Activated naive CD8-positive, alpha-beta T cell treated with anti-CD3 and anti-CD28 coated beads, Interleukin-2, amount 50 U/mL, for 24 hours (primary cell): ENCODE data around the gene PPP3CA.
A peak's percentile ranks its signal among the peaks of the same experiment; 100 is the strongest.
"Not testable (repeated sequence)": the region's sequence is repeated elsewhere in the genome, so short reads cannot be mapped to it uniquely, and the experiment has no call there.

Experiments
- ATAC-seq: fragments of 150-1000 bp; cut with Tn5 transposase; one replicate; pipeline ENCODE4 v1.10.0; 2021
- DNase-seq: peaks from one replicate; pipeline ENCODE4 v3.0.0; 2021
- H3K27ac Mint-ChIP-seq: one replicate; pipeline ENCODE4 v1.8.0; 2021; ENCODE audit warnings: mild to moderate bottlenecking, mixed read lengths
- H3K27me3 Mint-ChIP-seq: one replicate; pipeline ENCODE4 v1.8.0; 2021; ENCODE audit warnings: mixed read lengths
- H3K36me3 Mint-ChIP-seq: one replicate; pipeline ENCODE4 v1.8.0; 2021; ENCODE audit warnings: low read depth, mixed read lengths
- H3K4me1 Mint-ChIP-seq: one replicate; pipeline ENCODE4 v1.8.0; 2021; ENCODE audit warnings: mixed read lengths
- H3K4me3 Mint-ChIP-seq: one replicate; pipeline ENCODE4 v1.8.0; 2021; ENCODE audit warnings: mild to moderate bottlenecking, moderate library complexity, mixed read lengths
- H3K9me3 Mint-ChIP-seq: one replicate; pipeline ENCODE4 v1.8.0; 2021; ENCODE audit warnings: mixed read lengths

Gene PPP3CA

DNA sequence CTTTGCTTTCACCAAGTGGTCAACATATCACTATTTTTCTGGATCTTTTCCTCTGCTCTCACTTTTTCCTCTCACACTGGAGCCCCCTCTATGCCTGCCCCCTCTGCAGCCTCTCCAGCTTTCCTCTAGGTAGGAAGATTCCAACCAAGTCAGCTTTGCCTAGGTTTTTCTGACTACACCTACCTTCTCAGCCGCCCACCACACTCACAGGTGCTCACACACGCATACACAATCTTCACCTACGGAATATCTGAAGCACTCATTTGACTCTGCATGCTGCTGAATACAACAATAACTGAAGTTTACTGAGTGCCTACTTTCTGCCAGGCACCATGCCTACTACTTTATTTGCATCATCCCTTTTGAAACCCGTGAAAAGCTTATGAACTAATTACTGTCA is 328.0 kb downstream of the PPP3CA start:
- Mint-ChIP-seq H3K4me1 (peaks cover 74% of the 10 kb centered on the region), H3K27me3 (peaks cover 2% of the 10 kb centered on the region), H3K27ac (peak overlapping the region; percentile 21), H3K4me3 (no peak overlapping the region), H3K36me3 (peaks cover 5% of the 10 kb centered on the region), H3K9me3 (no peaks in the 10 kb centered on the region)
- DNase-seq (no peak), ATAC-seq (no peak)

DNA sequence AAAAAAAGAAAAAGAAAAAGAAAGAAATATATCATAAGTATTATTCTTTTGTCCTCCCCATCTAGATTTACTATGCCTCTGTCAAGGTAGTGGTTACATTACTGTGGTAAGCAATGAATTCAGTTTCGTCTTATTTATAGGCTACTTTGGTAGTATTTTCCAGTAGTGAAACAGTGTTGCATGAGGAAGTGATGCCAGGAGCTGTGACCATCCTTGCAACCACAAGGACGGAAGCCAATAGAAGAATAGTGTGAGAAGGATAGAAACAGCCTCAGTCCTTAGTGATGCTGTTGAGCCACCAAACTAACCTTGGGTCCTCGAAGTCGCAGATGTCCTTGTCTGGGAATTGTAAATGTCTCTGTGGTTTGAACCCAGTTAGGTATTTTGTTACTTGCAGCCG is 328.5 kb downstream of the PPP3CA start:
- Mint-ChIP-seq H3K9me3 (no peaks in the 10 kb centered on the region), H3K27ac (peak overlapping the region; percentile 21), H3K4me3 (no peak overlapping the region), H3K4me1 (peaks cover 79% of the 10 kb centered on the region), H3K27me3 (peaks cover 2% of the 10 kb centered on the region), H3K36me3 (peaks cover 5% of the 10 kb centered on the region)
- DNase-seq (no peak), ATAC-seq (no peak)

DNA sequence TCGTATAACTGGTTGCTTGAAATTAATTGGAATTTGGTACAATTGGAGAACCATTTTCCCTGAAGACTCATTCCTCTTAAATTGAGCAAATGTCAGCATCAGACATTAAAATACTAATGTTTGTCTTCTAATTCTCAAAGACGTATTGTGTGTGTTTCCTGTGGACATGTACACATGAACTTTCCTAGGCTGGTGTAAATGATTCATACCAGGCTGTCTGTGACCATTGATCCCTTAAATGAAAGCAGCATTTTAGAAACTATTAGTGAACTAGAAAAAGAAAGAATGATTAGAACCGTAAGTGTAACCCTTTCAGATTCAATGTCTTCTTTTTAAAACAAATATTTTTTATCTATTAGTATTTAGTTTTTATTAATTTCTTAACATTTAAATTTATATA is 332.9 kb downstream of the PPP3CA start:
- H3K27ac Mint-ChIP-seq: peak overlapping the region; percentile 56
- no peak for DNase-seq

DNA sequence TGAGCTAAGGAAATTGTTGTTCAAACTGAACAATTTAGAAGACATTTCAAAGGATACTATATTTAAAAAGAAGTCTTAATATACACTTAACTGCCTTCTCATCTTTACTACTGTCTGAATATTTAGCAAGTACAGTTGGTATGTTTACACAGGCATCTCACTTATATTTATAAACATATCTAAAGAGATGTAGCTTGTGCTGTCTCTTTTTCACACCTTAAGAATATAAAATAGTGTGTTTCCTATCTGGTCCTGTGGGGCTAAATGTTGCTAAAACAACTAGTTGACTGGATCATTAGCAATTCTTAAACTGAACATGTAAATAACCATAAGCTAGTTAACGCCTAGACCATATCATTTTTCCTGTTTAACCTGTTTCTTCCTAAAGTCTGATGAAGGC is 336.3 kb downstream of the PPP3CA start:
- H3K27me3 Mint-ChIP-seq: peaks cover 2% of the 10 kb centered on the region
- no peak for DNase-seq
- H3K4me3 Mint-ChIP-seq: no peak overlapping the region
- ATAC-seq: no peak
- no peak overlapping the region for H3K27ac Mint-ChIP-seq
- peaks cover 30% of the 10 kb centered on the region for H3K4me1 Mint-ChIP-seq
- H3K9me3 Mint-ChIP-seq: no peaks in the 10 kb centered on the region
- no peaks in the 10 kb centered on the region for H3K36me3 Mint-ChIP-seq

More for the DNA sequence above, 332.9 kb downstream of the PPP3CA start:
- H3K4me3 Mint-ChIP-seq: no peak overlapping the region
- H3K9me3 Mint-ChIP-seq: no peaks in the 10 kb centered on the region
- peaks cover 2% of the 10 kb centered on the region for H3K27me3 Mint-ChIP-seq
- peaks cover 1% of the 10 kb centered on the region for H3K36me3 Mint-ChIP-seq
- H3K4me1 Mint-ChIP-seq: peaks cover 56% of the 10 kb centered on the region
- no peak for ATAC-seq

DNA sequence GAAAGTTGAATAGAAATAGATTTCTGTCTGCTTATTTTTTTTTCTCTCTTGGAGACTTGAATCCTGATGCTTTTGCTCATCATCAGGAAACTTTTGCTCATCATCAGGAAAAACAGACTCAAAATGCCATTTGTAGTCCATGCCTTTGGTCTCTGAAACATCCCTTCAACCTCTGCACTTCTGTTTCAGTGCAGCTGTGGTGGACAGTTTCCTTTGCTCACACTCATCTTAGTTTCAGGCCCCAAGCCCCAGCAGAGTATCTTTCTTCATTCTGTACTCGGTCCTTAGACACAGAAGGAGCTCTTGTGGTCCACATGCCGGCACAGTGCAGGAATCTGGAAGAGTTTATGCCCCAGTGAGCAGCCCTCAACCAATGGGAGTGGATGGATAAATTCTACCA is 337.9 kb downstream of the PPP3CA start:
- no peaks in the 10 kb centered on the region for H3K36me3 Mint-ChIP-seq
- no peak overlapping the region for H3K27ac Mint-ChIP-seq
- ATAC-seq: peak; percentile 73
- H3K27me3 Mint-ChIP-seq: no peaks in the 10 kb centered on the region
- no peak for DNase-seq
- H3K4me1 Mint-ChIP-seq: peaks cover 23% of the 10 kb centered on the region
- no peak overlapping the region for H3K4me3 Mint-ChIP-seq
- peaks cover 8% of the 10 kb centered on the region for H3K9me3 Mint-ChIP-seq

DNA sequence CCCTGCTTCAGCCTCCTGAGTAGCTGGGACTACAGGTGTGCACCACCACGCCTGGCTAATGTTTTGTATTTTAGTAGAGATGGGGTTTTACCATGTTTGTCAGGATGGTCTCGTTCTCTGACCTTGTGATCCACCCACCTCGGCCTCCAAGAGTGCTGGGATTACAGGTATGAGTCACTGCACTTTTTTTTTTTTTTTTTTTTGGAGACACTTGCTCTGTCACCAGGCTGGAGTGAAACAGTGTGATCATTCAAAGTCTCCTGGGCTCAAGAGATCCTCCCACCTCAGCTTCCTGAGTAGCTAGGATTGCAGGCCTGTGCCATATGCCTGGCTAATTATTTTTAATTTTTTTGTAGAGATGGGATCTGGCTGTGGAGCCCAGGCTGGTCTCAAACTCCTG is 338.8 kb downstream of the PPP3CA start:
- Mint-ChIP-seq H3K9me3 (peaks cover 10% of the 10 kb centered on the region), H3K27me3 (no peaks in the 10 kb centered on the region), H3K4me1 (peaks cover 16% of the 10 kb centered on the region), H3K36me3 (no peaks in the 10 kb centered on the region), H3K4me3 (no peak overlapping the region), H3K27ac (no peak overlapping the region)
- ATAC-seq (peak; percentile 61), DNase-seq (no peak)

DNA sequence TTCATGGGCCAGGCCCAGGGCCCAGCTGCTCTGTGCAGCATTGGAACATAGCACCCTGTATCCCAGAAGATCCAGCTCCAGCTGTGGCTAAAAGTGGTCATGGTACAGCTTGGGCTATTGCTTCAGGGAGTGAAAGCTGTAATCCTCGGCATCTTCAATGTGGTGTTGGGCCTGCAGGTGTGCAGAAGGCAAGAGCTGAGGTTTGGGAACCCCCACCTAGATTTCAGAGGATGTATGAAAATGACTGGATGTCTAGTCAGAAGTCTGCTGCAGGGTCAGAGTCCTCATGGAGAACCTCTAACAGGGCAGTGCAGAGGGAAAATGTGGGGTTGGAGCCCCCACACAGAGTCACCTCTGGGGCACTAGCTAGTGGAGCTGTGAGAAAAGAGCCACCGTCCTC is 341.7 kb downstream of the PPP3CA start:
- H3K9me3 Mint-ChIP-seq: peaks cover 17% of the 10 kb centered on the region
- no peaks in the 10 kb centered on the region for H3K36me3 Mint-ChIP-seq
- no peak for ATAC-seq
- H3K27ac Mint-ChIP-seq: no peak overlapping the region
- no peak overlapping the region for H3K4me3 Mint-ChIP-seq
- DNase-seq: no peak
- no peaks in the 10 kb centered on the region for H3K27me3 Mint-ChIP-seq
- H3K4me1 Mint-ChIP-seq: peaks cover 12% of the 10 kb centered on the region

DNA sequence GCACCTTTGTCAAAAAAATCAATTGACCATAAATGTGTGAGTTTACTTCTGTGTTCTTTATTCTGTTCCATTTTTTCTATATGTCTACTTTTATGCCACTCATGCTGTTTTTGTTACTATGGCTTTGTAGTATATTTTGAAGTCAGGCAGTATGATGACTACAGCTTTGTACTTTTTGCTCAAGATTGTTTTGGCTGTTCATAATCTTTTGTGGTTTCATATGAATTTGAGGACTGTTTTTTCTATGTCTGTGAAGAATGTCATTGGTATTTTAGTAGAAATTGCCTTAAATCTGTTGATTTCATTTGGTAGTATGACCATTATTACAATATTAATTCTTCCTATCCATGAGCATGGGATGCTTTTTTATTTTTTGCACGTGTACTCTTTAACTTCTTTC is 346.8 kb downstream of the PPP3CA start:
- ATAC-seq: no peak
- peaks cover 17% of the 10 kb centered on the region for H3K9me3 Mint-ChIP-seq
- no peaks in the 10 kb centered on the region for H3K36me3 Mint-ChIP-seq
- DNase-seq: no peak
- H3K4me1 Mint-ChIP-seq: no peaks in the 10 kb centered on the region
- H3K27ac Mint-ChIP-seq: no peak overlapping the region
- H3K4me3 Mint-ChIP-seq: no peak overlapping the region
- no peaks in the 10 kb centered on the region for H3K27me3 Mint-ChIP-seq

DNA sequence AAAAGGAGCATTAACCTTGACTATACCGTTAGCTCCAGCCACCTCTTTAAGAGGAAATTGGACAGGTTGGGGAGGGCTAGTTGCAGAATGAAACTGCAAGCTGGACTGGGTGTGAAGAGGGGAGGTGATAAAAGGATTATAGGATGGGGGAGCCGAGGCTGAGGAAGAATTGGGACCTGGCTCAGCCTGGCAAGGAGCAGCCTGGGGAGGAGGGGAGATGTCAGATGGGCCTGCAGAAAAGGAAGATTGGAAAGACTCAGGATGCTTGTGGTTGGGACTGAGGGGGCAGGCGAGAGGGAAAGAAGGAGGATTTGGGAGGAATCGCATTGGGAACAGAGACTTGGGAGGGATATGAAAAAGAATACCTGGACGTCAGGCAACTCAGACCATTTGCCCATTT is 351.7 kb downstream of the PPP3CA start:
- Mint-ChIP-seq H3K36me3 (no peaks in the 10 kb centered on the region), H3K4me3 (no peak overlapping the region), H3K27ac (no peak overlapping the region), H3K9me3 (no peaks in the 10 kb centered on the region), H3K27me3 (no peaks in the 10 kb centered on the region), H3K4me1 (no peaks in the 10 kb centered on the region)
- ATAC-seq (no peak), DNase-seq (no peak)

DNA sequence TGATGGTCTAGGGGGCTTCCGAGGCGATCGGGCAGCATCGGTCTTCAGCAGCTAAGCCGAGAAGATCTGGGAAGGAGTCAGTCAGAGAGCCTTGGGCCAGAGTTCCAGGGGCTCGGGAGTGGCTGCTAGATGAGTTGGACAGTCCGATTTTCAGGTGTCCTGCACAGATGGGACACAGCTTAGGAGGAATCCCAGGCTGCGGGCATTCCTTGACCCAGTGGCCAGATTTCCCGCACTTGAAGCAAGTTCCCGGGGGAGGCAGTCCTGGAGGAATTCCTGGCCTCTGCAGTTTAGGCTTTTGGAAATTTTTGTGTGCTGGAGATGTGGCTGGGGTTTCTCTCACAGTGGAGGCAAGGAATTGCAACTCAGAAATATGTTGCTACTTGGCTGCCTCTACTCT is 352.3 kb downstream of the PPP3CA start:
- H3K27ac Mint-ChIP-seq, H3K36me3 Mint-ChIP-seq, DNase-seq, H3K4me1 Mint-ChIP-seq, H3K4me3 Mint-ChIP-seq, H3K27me3 Mint-ChIP-seq, ATAC-seq, H3K9me3 Mint-ChIP-seq: not testable (repeated sequence)

DNA sequence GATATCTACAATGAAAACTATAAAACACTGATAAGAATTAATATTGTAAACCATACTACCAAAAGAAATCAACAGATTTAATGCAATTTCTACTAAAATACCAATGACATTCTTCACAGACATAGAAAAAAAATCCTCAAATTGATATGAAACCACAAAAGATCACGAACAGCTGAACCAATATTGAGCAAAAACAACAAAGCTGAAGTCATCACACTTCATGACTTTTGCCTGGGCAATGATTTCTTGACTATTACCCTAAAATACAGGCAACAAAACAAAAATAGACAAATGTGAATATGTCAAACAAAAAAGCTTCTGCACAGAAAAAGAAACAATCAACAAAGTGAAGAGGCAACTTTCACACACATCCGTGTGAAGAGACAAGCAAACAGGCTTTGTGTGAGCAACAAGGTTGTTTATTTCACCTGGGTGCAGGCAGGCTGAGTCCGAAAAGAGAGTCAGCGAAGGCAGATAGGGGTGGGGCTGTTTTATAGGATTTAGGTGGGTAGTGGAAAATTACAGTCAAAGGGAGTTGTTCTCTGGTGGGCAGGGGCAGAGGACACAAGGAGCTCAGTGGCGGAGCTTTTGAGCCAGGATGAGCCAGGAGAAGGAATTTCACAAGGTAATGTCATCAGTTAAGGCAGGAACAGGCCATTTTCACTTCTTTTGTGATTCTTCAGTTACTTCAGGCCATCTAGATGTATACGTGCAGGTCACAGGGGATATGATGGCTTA is 355.8 kb downstream of the PPP3CA start:
- H3K4me3 Mint-ChIP-seq, H3K9me3 Mint-ChIP-seq, H3K4me1 Mint-ChIP-seq, ATAC-seq, DNase-seq, H3K36me3 Mint-ChIP-seq, H3K27me3 Mint-ChIP-seq, H3K27ac Mint-ChIP-seq: not testable (repeated sequence)

DNA sequence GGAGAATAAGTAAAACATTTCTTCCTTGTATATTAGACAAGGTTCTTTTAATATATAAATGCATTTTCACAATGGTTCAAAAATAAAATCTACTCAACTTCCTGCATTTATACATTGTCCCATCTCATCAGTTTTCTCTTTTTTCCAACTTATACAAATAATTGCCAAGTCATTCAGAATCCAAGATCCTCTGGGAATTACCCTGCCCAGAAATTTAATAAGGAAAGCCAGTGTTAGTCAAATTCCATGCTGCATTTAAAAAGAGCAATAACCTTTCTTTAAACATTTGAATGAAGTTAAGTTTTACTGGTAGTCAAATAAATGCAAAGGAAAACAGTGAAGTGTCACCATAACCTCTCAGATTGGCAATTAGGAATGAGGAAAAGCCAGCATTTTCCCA is 357.9 kb downstream of the PPP3CA start:
- no peak overlapping the region for H3K27ac Mint-ChIP-seq
- no peak for DNase-seq
- H3K4me1 Mint-ChIP-seq: no peaks in the 10 kb centered on the region
- ATAC-seq: no peak
- H3K4me3 Mint-ChIP-seq: no peak overlapping the region
- no peaks in the 10 kb centered on the region for H3K9me3 Mint-ChIP-seq
- H3K36me3 Mint-ChIP-seq: no peaks in the 10 kb centered on the region
- H3K27me3 Mint-ChIP-seq: peaks cover 4% of the 10 kb centered on the region

DNA sequence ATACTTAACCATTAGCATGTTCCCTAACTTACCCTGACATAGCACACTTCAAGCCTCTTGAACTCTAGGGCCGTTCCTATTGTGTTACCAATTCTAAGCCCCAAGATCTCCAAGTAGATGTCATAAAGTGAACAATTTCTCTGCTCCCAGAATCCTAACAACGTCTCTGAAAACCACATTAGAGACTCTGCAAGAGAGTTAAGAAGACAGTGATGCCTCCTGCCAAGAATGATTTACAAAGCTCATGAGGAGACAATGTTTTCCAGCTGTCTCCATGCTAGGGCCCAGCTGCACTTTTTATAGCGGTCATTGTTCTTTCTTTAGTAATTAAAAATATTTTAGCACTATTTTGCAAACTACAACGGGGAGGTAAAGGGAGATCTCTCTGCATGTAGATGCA is 358.4 kb downstream of the PPP3CA start:
- Mint-ChIP-seq H3K27ac (no peak overlapping the region), H3K9me3 (no peaks in the 10 kb centered on the region), H3K27me3 (peaks cover 4% of the 10 kb centered on the region), H3K4me3 (no peak overlapping the region), H3K36me3 (no peaks in the 10 kb centered on the region), H3K4me1 (no peaks in the 10 kb centered on the region)
- DNase-seq (no peak), ATAC-seq (no peak)

DNA sequence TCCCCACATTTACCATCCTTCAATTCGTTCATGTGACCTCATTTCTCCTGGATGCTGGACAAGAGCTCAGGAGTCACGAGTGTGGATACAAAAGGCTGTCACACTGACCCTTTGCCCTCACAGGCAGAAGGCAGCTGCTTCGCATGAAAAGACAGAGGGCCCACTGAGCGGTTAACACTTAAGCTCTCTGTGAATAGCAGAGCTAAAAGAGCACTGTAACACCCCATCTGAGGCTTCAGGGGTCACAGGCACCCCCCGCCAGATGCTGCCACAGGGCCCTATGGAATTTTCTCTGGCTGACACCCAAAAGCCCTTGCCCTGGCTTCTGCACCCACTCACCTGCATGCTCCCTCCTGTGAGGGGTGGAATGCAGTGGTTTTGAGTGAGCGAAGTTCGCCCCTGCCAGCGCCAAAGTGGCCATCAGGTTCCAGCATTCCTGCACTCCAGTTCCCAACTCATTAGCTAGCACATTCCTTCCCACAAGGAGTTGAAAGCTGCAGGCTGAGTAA is 360.9 kb downstream of the PPP3CA start:
- Mint-ChIP-seq H3K9me3 (no peaks in the 10 kb centered on the region), H3K4me3 (no peak overlapping the region), H3K4me1 (no peaks in the 10 kb centered on the region), H3K36me3 (no peaks in the 10 kb centered on the region), H3K27me3 (peaks cover 4% of the 10 kb centered on the region), H3K27ac (no peak overlapping the region)
- ATAC-seq (no peak), DNase-seq (no peak)

DNA sequence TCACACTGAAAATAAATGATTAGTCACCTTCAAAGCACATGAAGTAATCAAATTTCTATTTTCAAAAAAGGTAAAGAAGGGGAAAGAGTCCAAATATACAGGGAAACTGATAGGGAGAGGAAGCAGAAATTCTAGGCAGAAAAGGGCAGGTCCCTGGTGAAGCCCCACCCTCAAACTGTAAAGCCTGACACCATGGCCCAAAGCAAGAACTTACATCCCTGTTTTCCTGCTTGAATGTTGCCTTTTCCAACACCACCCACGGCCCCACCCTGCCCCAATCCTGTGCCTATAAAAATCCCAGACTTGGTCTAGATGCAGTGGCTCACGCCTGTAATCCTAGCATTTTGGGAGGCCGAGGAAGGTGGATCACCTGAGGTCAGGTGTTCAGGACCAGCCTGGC is 361.8 kb downstream of the PPP3CA start:
- no peak for DNase-seq
- Mint-ChIP-seq H3K27me3 (peaks cover 4% of the 10 kb centered on the region), H3K4me3 (no peak overlapping the region), H3K9me3 (no peaks in the 10 kb centered on the region), H3K36me3 (no peaks in the 10 kb centered on the region), H3K4me1 (no peaks in the 10 kb centered on the region), H3K27ac (no peak overlapping the region)
- ATAC-seq: no peak

DNA sequence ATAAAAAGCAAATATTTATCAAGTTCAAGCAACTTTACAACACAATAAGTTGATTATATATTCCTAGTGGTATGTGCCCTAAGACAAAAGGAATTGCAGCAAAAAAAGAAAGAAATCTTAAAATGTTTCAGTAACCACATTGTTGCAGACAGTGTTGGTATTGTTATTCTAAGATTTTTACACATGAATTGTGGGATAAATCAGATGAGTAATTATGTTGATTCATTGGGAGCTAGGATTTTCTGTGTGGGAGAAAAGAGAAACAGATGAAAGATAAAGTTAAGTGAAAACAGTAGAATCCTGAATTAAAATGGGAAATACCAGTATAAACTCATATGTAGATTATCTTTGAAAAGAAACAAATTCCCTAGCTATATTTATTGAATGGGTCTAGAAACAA is 362.4 kb downstream of the PPP3CA start:
- no peak overlapping the region for H3K4me3 Mint-ChIP-seq
- H3K4me1 Mint-ChIP-seq: no peaks in the 10 kb centered on the region
- no peaks in the 10 kb centered on the region for H3K9me3 Mint-ChIP-seq
- ATAC-seq: no peak
- no peaks in the 10 kb centered on the region for H3K36me3 Mint-ChIP-seq
- H3K27ac Mint-ChIP-seq: no peak overlapping the region
- DNase-seq: no peak
- H3K27me3 Mint-ChIP-seq: peaks cover 4% of the 10 kb centered on the region
